AG04450 (cell line): ENCODE data around the gene BICRA. TPM values are rescaled to one million over a fixed set of nuclear protein-coding genes. Genes with fewer than 3 reads are reported as not detected.
A peak's percentile ranks its signal among the peaks of the same experiment; 100 is the strongest.

Experiments
- CTCF ChIA-PET: fragments of 300-600, 350-600 bp; formaldehyde crosslinking; extraction: SDS; loops from one replicate; lab custom pipeline; 2022; ENCODE audit warnings: antibody characterized with exemption, inconsistent platforms; lab: Charles Lee
- POLR2A ChIA-PET: fragments of 350-600 bp; formaldehyde crosslinking; extraction: SDS; loops from one replicate; lab custom pipeline; 2021; ENCODE audit warnings: antibody characterized with exemption, inconsistent platforms; lab: Yijun Ruan, JAX
- DNase-seq: peaks from one replicate; pipeline ENCODE4 v3.0.0-alpha.2; 2011; ENCODE audit warnings: low read depth, low spot score
- H3K27ac ChIP-seq: one replicate; pipeline ENCODE4 v1.5.1; 2012; ENCODE audit warnings: low read depth, low read length, control low read depth
- H3K27me3 ChIP-seq: one replicate; pipeline ENCODE4 v1.6.0; 2012; ENCODE audit warnings: low read length; ENCODE audit not compliant: control insufficient read depth, insufficient read depth
- H3K4me3 ChIP-seq: 2 replicates; pipeline ENCODE4 v1.5.1; 2011; ENCODE audit warnings: mild to moderate bottlenecking, low read depth, low read length, control low read depth
- H3K9me3 ChIP-seq: 2 replicates; pipeline ENCODE4 v1.5.1; 2012; ENCODE audit warnings: low read length; ENCODE audit not compliant: control insufficient read depth, insufficient read depth
- polyA plus RNA-seq: library from polyadenylated mRNA; depleted of rRNA; stranded (reverse); fragments of >200 nt; gene quantifications from 2 replicates; pipeline ENCODE4 v1.2.3, GENCODE V29; 2011
- TF ChIP-seq, protein P1 (sequence below): IDR thresholded peaks from 2 replicates; pipeline ENCODE4 v1.5.1; 2011; ENCODE audit warnings: low read depth, low read length, control low read depth, inconsistent platforms

Gene BICRA
- polyA plus RNA-seq, 1 experiment: 0.72 TPM

DNA sequence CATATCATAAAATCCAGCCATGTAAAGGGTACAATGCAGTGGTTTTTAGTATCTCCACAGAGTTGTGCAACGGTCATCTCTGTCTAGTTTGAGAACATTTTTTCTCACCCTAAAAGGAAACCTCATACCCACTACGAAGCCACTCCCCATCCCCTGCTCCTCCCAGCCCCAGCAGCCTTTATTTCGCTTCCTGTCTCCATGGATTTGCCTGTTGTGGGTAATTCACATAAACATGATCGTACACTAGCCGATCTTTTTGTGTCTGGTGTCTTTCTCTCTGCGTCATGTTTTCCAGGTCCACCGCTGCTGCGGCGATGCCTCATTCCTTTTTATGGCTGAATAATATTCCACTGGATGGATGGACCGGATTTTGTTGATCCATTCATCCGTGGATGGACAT lies 28.6 kb downstream of the BICRA start:
- no peak overlapping the region for H3K4me3 ChIP-seq
- DNase-seq: no peak
- ChIA-PET CTCF (no interaction called here), POLR2A (no interaction called here)
- H3K9me3 ChIP-seq: no peaks in the 10 kb centered on the region
- TF ChIP-seq, protein P1, sequence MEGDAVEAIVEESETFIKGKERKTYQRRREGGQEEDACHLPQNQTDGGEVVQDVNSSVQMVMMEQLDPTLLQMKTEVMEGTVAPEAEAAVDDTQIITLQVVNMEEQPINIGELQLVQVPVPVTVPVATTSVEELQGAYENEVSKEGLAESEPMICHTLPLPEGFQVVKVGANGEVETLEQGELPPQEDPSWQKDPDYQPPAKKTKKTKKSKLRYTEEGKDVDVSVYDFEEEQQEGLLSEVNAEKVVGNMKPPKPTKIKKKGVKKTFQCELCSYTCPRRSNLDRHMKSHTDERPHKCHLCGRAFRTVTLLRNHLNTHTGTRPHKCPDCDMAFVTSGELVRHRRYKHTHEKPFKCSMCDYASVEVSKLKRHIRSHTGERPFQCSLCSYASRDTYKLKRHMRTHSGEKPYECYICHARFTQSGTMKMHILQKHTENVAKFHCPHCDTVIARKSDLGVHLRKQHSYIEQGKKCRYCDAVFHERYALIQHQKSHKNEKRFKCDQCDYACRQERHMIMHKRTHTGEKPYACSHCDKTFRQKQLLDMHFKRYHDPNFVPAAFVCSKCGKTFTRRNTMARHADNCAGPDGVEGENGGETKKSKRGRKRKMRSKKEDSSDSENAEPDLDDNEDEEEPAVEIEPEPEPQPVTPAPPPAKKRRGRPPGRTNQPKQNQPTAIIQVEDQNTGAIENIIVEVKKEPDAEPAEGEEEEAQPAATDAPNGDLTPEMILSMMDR: no peak
- no peaks in the 10 kb centered on the region for H3K27me3 ChIP-seq
- peak overlapping the region; percentile 52 for H3K27ac ChIP-seq

DNA sequence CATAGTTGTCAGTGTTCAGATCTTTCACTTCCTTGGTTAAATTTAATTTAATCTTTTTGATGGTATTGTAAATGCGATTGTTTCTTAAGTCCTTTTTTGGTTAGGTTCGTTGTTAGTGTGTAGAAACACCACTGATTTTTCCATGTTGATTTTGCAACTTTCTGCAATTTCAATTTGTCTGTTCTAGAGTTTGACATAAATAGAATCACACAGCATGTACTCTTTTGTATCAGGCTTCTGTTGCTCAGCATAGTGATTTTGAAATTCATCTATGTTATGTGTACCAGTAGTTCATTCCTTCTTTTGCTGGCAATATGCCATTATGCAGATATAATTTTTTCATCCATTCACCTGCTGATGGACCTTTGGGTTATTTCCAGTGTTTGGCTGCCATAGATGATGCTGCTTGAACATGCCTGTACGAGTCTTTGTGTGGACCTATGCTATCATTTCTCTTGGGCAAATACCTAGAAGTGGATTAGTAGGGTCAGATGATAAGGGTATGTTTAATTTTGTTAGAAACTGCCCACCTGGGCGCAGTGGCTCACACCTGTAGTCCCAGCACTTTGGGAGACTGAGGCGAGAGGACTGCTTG lies 33.1 kb downstream of the BICRA start:
- CTCF ChIA-PET: interaction anchor here (1.8 kb wide), 1 partner anchor 126 kb away, joined by 4 read pairs; no protein-coding TSS in a partner anchor
- Histone ChIP-seq H3K4me3 (no peak overlapping the region), H3K9me3 (0 out of 2 replicates have a peak, but pooled peaks cover 2% of the 10 kb centered on the region), H3K27ac (no peak overlapping the region), H3K27me3 (no peaks in the 10 kb centered on the region)
- DNase-seq: no peak
- POLR2A ChIA-PET: no interaction called here
- TF ChIP-seq, protein P1: no peak

DNA sequence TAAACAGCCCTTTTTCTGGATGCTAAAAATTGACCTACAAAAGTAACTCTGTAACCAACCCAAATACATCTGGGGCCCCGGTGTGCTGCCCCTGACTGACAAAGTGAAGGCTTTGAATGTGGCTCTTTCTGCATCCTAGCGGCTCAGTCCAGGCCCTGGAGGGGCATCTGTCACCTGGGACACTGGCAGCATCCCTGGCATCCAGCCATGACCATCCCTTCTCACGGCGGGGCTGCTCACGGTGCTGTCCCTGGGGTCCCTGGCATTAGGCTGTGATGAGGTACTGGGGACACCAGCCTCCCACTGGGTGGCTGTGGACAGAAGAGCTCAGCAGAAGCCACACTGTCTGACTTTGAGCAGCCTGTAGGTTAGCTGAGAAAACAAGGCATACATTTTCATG lies 34.3 kb downstream of the BICRA start:
- TF ChIP-seq, protein P1: no peak
- H3K9me3 ChIP-seq: 0 out of 2 replicates have a peak, but pooled peaks cover 3% of the 10 kb centered on the region
- no peak overlapping the region for H3K27ac ChIP-seq
- ChIA-PET CTCF (no interaction called here), POLR2A (no interaction called here)
- no peak overlapping the region for H3K4me3 ChIP-seq
- no peak for DNase-seq
- H3K27me3 ChIP-seq: no peaks in the 10 kb centered on the region

DNA sequence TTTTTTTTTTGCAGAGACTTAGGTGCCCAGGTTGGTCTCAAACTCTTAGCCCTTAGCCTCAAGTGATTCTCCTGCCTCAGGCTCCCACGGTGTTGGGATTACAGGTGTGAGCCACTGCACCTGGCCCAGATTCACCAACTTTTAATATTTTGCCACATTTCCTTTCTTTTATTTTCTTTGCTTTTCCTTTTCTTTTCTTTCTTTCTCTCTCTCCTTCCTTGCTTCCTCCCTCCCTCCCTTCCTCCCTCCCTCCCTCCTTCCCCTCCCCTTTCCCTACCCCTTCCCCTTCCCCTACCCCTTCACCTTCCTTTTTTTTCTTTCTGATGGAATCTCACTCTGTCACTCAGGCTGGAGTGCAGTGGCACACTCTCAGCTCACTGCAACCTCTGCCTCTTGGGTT lies 35.3 kb downstream of the BICRA start:
- no peak for DNase-seq
- Histone ChIP-seq H3K4me3 (no peak overlapping the region), H3K27ac (no peak overlapping the region), H3K9me3 (0 out of 2 replicates have a peak, but pooled peaks cover 3% of the 10 kb centered on the region), H3K27me3 (no peaks in the 10 kb centered on the region)
- TF ChIP-seq, protein P1: no peak
- POLR2A ChIA-PET: no interaction called here
- CTCF ChIA-PET: interaction anchor here (0.6 kb wide), 1 partner anchor 112 kb away, joined by 3 read pairs; no protein-coding TSS in a partner anchor

DNA sequence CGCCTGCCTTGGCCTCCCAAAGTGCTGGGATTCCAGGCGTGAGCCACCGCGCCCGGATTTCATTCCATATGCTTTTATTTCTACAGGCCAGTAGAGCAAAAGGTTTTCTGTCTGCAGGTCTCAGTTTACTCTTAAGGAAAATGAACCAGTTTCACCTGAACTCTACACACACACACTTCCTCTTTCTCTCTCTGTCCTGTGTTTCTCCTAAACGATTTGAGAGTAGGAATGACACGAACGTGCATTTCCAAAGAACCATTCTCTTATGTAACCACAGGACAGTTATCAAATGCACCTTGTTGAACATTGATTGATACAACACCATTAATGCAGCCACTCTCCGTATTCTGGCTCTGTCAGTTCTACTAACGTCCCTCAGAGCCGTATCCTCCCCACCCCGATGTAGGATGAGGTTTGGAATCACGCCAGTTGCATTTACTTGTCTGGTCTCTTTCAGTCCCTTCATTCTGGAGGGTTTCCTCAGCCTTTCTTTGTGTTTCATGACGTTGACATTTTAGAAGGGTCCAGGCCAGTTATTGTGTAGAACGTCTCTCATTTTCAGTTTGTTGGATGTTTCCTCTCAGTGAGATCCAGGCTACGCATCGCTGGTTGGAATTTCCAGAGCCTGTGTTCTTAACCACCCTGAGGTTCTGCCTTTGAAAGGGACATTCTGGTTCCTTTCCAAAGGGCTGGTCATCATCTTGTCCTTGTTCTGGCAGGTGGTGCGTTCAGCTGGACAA lies 36.0 kb downstream of the BICRA start:
- no peak for DNase-seq
- POLR2A ChIA-PET: interaction anchor here (0.6 kb wide), 1 partner anchor 129 kb away, joined by 4 read pairs; no protein-coding TSS in a partner anchor
- CTCF ChIA-PET: no interaction called here
- TF ChIP-seq, protein P1: no peak
- Histone ChIP-seq H3K9me3 (0 out of 2 replicates have a peak, but pooled peaks cover 3% of the 10 kb centered on the region), H3K27ac (no peak overlapping the region), H3K27me3 (no peaks in the 10 kb centered on the region), H3K4me3 (no peak overlapping the region)
